Measurements from ENCODE around the gene CA6. TPM values are rescaled to one million over a fixed set of nuclear protein-coding genes. Genes with fewer than 3 reads are reported as not detected.
A peak's percentile ranks its signal among the peaks of the same experiment; 100 is the strongest.
"Not testable (repeated sequence)": the region's sequence is repeated elsewhere in the genome, so short reads cannot be mapped to it uniquely, and the experiment has no call there.

The CA6 gene
- total RNA-seq, 1 donor from 2014 or later, result not detected

GRCh38 chr1:9001534-9002214, 56.0 kb downstream of the CA6 start:
- not testable (repeated sequence) for DNase-seq (ENCODE audit: low spot score in 2 of 2); FAIRE-seq

- DNase-seq (ENCODE audit: low spot score in 2 of 2); FAIRE-seq: not testable (repeated sequence)
Measured at GRCh38 chr1:9002215-9002560, 56.5 kb downstream of the CA6 start.

GRCh38 chr1:9004031-9004699, 58.5 kb downstream of the CA6 start:
- FAIRE-seq, result no peak

GRCh38 chr1:9004700-9005394, 59.2 kb downstream of the CA6 start:
- DNase-seq (ENCODE audit: low spot score in 2 of 2) (peak; percentile 53 to 83), FAIRE-seq (no peak)

More at GRCh38 chr1:9004031-9004699, 58.5 kb downstream of the CA6 start:
- DNase-seq (ENCODE audit: low spot score in 2 of 2), result no peak

GRCh38 chr1:9005395-9005708, 59.7 kb downstream of the CA6 start:
- FAIRE-seq (no peak), DNase-seq (ENCODE audit: low spot score in 2 of 2) (no peak)

- no peak for FAIRE-seq
- DNase-seq (ENCODE audit: low spot score in 2 of 2), result no peak
Measured at GRCh38 chr1:9006956-9007615, 61.4 kb downstream of the CA6 start.

GRCh38 chr1:9008236-9008635, 62.6 kb downstream of the CA6 start:
- no peak for DNase-seq (ENCODE audit: low spot score in 2 of 2)
- no peak for FAIRE-seq

GRCh38 chr1:9009438-9010370, 64.0 kb downstream of the CA6 start:
- no peak for DNase-seq (ENCODE audit: low spot score in 2 of 2)
- FAIRE-seq, result no peak

GRCh38 chr1:9010781-9011323, 65.2 kb downstream of the CA6 start:
- FAIRE-seq, result no peak
- no peak for DNase-seq (ENCODE audit: low spot score in 2 of 2)

GRCh38 chr1:9013819-9014218, 68.2 kb downstream of the CA6 start:
- FAIRE-seq, result no peak
- DNase-seq (ENCODE audit: low spot score in 2 of 2), result no peak

GRCh38 chr1:9014475-9015375, 69.1 kb downstream of the CA6 start:
- FAIRE-seq (no peak), DNase-seq (ENCODE audit: low spot score in 2 of 2) (no peak)

GRCh38 chr1:9016455-9016854, 70.8 kb downstream of the CA6 start:
- DNase-seq (ENCODE audit: low spot score in 2 of 2) (no peak), FAIRE-seq (no peak)

- no peak for FAIRE-seq
- no peak for DNase-seq (ENCODE audit: low spot score in 2 of 2)
Measured at GRCh38 chr1:9018333-9018732, 72.7 kb downstream of the CA6 start.

- no peak for DNase-seq (ENCODE audit: low spot score in 2 of 2)
- FAIRE-seq, result no peak
Measured at GRCh38 chr1:9019896-9020295, 74.2 kb downstream of the CA6 start.

- FAIRE-seq, result no peak
- DNase-seq (ENCODE audit: low spot score in 2 of 2), result no peak
Measured at GRCh38 chr1:9020305-9020704, 74.6 kb downstream of the CA6 start.

GRCh38 chr1:9022026-9022738, 76.5 kb downstream of the CA6 start:
- FAIRE-seq; DNase-seq (ENCODE audit: low spot score in 2 of 2): not testable (repeated sequence)

- FAIRE-seq (no peak), DNase-seq (ENCODE audit: low spot score in 2 of 2) (no peak)
Measured at GRCh38 chr1:9022773-9023172, 77.1 kb downstream of the CA6 start.
